Peyer's patch (tissue), 4 donors: Measurements from ENCODE around the gene GPX4. TPM values are rescaled to one million over a fixed set of nuclear protein-coding genes. Genes with fewer than 3 reads are reported as not detected.

Source experiments
- DNase-seq, 3 donors: peaks; one replicate each; pipeline ENCODE4 v3.0.0-alpha.2; 2017 to 2019
- H3K27ac ChIP-seq, 4 donors: fragments of 200-600 bp; sonication (generic); one replicate each; pipeline ENCODE4 v1.5.1; 2016 to 2019
- H3K27me3 ChIP-seq, 2 donors: fragments of 200-600 bp; sonication (generic); one replicate each; pipeline ENCODE4 v1.5.1; 2019
- H3K36me3 ChIP-seq, 3 donors: fragments of 200-600 bp; sonication (generic); one replicate each; pipeline ENCODE4 v1.5.1; 2016 to 2019
- H3K4me1 ChIP-seq, 4 donors: fragments of 200-600 bp; sonication (generic); one replicate each; pipeline ENCODE4 v1.5.1; 2016 to 2019
- H3K4me3 ChIP-seq, 4 donors: fragments of 200-600 bp; sonication (generic); 1 replicate in 3 of 4; 2 replicates in 1 of 4; pipeline ENCODE4 v1.5.1; 2016 to 2019; ENCODE audit warnings: mild to moderate bottlenecking in 1 of 4
- H3K9me3 ChIP-seq, 4 donors: fragments of 200-600 bp; sonication (generic); one replicate each; pipeline ENCODE4 v1.5.1; 2016 to 2019; ENCODE audit warnings: mild to moderate bottlenecking in 1 of 4
- POLR2A ChIP-seq, 2 donors: fragments of 450-650 bp; IDR thresholded peaks; one replicate each; pipeline ENCODE4 v1.5.1; 2017; ENCODE audit warnings: antibody characterized with exemption in 2 of 2, mild to moderate bottlenecking in 2 of 2, moderate library complexity in 2 of 2
- total RNA-seq, 4 donors: library from RNA; depleted of rRNA; stranded (reverse); fragments of >200 nt; gene quantifications; one replicate each; pipeline ENCODE4 v1.1.0, GENCODE V29; 2016
- TF ChIP-seq, protein P1 (sequence below), 6 experiments: fragments of 450-650 bp in 4 of 6; fragments of 200-600 bp in 2 of 6; sonication (generic) in 1 of 6; IDR thresholded peaks; one replicate each; pipeline ENCODE4 v1.5.1; 2017 to 2019; ENCODE audit warnings: antibody characterized with exemption in 6 of 6, mild to moderate bottlenecking in 3 of 6, moderate library complexity in 1 of 6

Gene GPX4
- total RNA-seq, 4 donors from 2014 or later, result 258 to 493 (median 326) TPM

DNA sequence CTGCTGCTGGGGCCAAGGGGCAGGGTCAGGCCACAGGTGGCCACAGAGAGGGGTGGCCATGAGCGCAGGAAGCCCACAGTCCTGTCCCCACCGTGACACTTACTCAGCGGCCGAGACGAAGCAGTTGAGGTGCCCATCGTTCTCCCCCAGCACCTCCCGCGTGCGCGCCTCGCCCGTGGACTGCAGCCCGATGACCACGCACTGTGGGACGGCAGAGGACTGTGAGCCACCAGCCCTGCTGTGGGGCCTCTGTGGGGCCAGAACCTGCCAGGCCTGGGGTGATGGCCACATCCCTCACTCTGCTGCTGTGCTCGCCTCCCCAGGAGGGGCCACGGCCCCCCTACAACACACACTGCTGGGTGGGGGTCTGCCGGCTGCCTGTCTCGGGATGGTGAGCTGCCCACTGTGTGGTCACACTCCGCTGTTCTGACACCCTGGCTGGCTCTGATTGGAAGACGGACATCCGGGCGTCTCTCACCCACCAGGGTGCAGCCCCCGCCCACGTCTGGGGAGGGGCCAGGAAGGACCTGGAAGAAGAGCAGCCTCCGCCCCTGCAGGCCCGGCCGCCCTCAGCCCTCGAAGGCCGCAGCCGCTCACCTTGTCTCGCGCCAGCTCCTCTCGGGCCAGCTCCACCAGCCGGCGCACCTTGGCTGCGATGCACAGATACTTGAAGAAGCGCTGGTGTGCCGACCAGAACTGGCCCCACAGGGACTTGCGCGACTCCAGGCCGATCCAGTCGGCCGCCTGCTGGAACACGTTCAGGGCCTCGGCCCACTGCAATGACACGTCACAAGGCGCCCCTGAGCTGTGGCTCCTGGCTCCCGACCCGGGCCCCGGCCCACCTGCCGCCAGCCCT, 13.2 kb downstream of the GPX4 start:
- DNase-seq, result no peak
- Histone ChIP-seq H3K4me1 (peaks cover 0 to 21% (median 12%) of the 10 kb centered on the region in 4 donors), H3K27me3 (no peaks in the 10 kb centered on the region), H3K4me3 (no peak overlapping the region), H3K9me3 (no peaks in the 10 kb centered on the region), H3K27ac (no peak overlapping the region), H3K36me3 (peaks cover 0 to 88% (median 0%) of the 10 kb centered on the region in 3 donors)
- TF ChIP-seq, protein P1, sequence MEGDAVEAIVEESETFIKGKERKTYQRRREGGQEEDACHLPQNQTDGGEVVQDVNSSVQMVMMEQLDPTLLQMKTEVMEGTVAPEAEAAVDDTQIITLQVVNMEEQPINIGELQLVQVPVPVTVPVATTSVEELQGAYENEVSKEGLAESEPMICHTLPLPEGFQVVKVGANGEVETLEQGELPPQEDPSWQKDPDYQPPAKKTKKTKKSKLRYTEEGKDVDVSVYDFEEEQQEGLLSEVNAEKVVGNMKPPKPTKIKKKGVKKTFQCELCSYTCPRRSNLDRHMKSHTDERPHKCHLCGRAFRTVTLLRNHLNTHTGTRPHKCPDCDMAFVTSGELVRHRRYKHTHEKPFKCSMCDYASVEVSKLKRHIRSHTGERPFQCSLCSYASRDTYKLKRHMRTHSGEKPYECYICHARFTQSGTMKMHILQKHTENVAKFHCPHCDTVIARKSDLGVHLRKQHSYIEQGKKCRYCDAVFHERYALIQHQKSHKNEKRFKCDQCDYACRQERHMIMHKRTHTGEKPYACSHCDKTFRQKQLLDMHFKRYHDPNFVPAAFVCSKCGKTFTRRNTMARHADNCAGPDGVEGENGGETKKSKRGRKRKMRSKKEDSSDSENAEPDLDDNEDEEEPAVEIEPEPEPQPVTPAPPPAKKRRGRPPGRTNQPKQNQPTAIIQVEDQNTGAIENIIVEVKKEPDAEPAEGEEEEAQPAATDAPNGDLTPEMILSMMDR (IDR thresholded peaks at IDR 0.05), result no peak
- no peak for TF ChIP-seq POLR2A (IDR thresholded peaks at IDR 0.05)

DNA sequence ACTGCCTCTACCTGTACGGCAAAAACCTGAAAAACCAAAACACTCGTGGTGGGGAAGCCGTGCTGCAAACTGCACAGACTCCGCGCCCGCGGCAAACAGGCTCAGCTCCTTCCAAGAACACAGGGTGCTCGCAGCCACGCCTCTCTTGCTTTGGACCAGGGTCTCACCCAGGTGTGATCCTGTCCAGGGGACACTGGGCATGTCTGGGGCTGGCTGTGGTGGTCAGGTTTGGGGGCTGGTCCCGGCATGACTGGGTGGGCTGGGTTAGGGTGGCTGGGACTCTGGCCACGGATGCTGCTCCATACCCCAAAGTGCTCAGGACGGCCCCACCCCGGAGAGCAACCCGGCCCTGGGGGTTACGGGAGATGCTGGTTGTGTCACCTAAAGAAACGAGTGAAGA, 13.9 kb downstream of the GPX4 start:
- TF ChIP-seq, protein P1 (IDR thresholded peaks at IDR 0.05), result no peak
- TF ChIP-seq POLR2A (IDR thresholded peaks at IDR 0.05), result no peak
- Histone ChIP-seq H3K36me3 (peaks cover 0 to 89% (median 0%) of the 10 kb centered on the region in 3 donors), H3K9me3 (no peaks in the 10 kb centered on the region), H3K27me3 (no peaks in the 10 kb centered on the region), H3K4me3 (no peak overlapping the region), H3K4me1 (peaks cover 0 to 17% (median 11%) of the 10 kb centered on the region in 4 donors), H3K27ac (no peak overlapping the region)
- no peak for DNase-seq

DNA sequence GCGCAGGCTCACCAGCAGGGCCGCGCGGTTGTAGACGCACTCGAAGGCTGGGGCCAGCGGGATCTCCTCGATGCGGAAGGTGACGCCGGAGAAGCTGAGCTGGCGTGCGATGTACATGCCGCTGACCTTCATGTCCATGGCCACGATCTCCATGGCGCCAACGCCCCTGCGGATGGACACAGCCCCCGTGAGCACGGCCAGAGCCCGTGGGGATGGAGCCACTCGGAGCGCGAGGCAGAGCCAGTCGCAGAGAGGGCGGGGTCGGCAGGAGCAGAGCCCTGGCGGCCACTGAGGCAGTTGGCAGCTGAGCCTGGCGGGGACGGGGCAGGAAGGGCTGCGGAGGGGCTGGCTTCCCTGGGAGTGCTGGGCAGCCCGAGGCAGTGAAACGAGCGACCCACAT, 15.2 kb downstream of the GPX4 start:
- no peak for DNase-seq
- Histone ChIP-seq H3K9me3 (no peaks in the 10 kb centered on the region), H3K4me3 (no peak overlapping the region), H3K4me1 (peaks cover 0 to 5% (median under 1%) of the 10 kb centered on the region in 4 donors), H3K36me3 (peaks cover 0 to 100% (median 0%) of the 10 kb centered on the region in 3 donors), H3K27ac (no peak overlapping the region), H3K27me3 (no peaks in the 10 kb centered on the region)
- TF ChIP-seq, protein P1 (IDR thresholded peaks at IDR 0.05), result no peak
- TF ChIP-seq POLR2A (IDR thresholded peaks at IDR 0.05), result no peak

DNA sequence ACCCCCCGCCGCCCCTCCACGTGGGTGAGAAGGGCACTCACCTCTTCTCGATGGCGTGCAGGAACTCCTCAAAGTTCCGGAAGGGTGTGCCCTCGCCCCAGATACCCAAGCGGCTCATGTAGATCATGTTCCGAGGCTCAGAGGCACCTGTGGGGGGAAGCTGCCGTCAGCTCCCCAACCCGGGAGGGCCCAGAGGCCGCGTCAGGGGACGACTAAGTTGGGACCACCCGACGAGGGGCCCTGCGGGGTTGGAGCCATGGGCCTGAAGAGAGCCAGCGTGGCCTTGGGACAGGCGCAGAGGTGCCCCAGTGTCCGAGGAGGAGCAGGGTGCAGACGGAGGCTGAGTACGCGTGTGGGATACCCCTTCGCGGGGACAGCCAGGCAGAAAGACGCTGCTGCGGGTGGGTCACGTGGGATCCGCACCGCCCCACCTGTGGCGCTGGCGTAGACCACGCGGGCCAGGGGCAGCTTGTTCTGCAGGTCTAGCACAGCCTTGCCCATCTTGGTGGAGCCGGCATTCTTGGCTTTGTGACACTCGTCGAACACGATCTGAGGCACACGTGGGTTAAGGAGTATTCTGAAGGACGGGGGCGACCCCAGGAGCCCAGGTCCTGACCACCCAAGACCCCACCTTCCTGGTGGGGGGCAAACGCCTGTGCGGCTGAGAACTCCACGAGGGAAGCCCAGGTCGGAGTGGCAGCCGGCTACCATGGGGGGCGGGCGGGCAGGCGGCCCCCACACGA, 15.9 kb downstream of the GPX4 start:
- peaks cover 0 to 100% (median 0%) of the 10 kb centered on the region in 3 donors for H3K36me3 ChIP-seq
- no peak for DNase-seq

DNA sequence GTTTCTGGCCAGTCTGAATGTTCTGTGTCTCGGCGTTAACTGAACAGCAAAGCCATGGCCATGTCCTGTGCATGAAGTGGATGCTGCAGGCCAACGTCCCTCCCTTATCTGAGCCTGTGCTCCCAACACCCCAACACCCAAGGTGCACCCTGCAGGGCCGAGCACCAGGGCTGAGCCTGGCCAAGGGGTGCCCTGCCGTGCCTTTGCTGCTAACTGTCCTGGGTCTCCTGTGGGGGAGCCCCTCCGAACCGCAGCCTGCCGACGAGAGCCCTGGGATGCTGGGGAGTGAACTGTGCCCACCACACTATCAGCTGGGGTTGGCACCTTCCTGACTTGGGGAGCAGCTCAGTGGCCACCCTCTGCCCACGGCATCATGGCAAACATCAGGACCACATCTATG, 17.6 kb downstream of the GPX4 start:
- peaks cover 0 to 92% (median 0%) of the 10 kb centered on the region in 3 donors for H3K36me3 ChIP-seq
- H3K4me3 ChIP-seq, result no peak overlapping the region
- no peak for DNase-seq
- TF ChIP-seq, protein P1 (IDR thresholded peaks at IDR 0.05), result no peak
- no peaks in the 10 kb centered on the region for H3K4me1 ChIP-seq
- H3K9me3 ChIP-seq, result no peaks in the 10 kb centered on the region
- no peak overlapping the region for H3K27ac ChIP-seq
- no peaks in the 10 kb centered on the region for H3K27me3 ChIP-seq

More for the DNA sequence above, 15.9 kb downstream of the GPX4 start:
- H3K4me1 ChIP-seq, result no peaks in the 10 kb centered on the region
- no peaks in the 10 kb centered on the region for H3K27me3 ChIP-seq
- no peaks in the 10 kb centered on the region for H3K9me3 ChIP-seq
- no peak overlapping the region for H3K4me3 ChIP-seq
- TF ChIP-seq, protein P1 (IDR thresholded peaks at IDR 0.05), result no peak
- no peak for TF ChIP-seq POLR2A (IDR thresholded peaks at IDR 0.05)
- H3K27ac ChIP-seq, result no peak overlapping the region
